AG04450 (cell line): ENCODE data around the gene PTS. TPM values are rescaled to one million over a fixed set of nuclear protein-coding genes. Genes with fewer than 3 reads are reported as not detected.

Source experiments
- CTCF ChIA-PET: fragments of 300-600, 350-600 bp; formaldehyde crosslinking; extraction: SDS; loops from one replicate; lab custom pipeline; 2022; ENCODE audit warnings: antibody characterized with exemption, inconsistent platforms; lab: Charles Lee
- POLR2A ChIA-PET: fragments of 350-600 bp; formaldehyde crosslinking; extraction: SDS; loops from one replicate; lab custom pipeline; 2021; ENCODE audit warnings: antibody characterized with exemption, inconsistent platforms; lab: Yijun Ruan, JAX
- DNase-seq: peaks from one replicate; pipeline ENCODE4 v3.0.0-alpha.2; 2011; ENCODE audit warnings: low read depth, low spot score
- H3K27ac ChIP-seq: one replicate; pipeline ENCODE4 v1.5.1; 2012; ENCODE audit warnings: low read depth, low read length, control low read depth
- H3K27me3 ChIP-seq: one replicate; pipeline ENCODE4 v1.6.0; 2012; ENCODE audit warnings: low read length; ENCODE audit not compliant: control insufficient read depth, insufficient read depth
- H3K4me3 ChIP-seq: 2 replicates; pipeline ENCODE4 v1.5.1; 2011; ENCODE audit warnings: mild to moderate bottlenecking, low read depth, low read length, control low read depth
- H3K9me3 ChIP-seq: 2 replicates; pipeline ENCODE4 v1.5.1; 2012; ENCODE audit warnings: low read length; ENCODE audit not compliant: control insufficient read depth, insufficient read depth
- polyA plus RNA-seq: library from polyadenylated mRNA; depleted of rRNA; stranded (reverse); fragments of >200 nt; gene quantifications from 2 replicates; pipeline ENCODE4 v1.2.3, GENCODE V29; 2011
- TF ChIP-seq, protein P1 (sequence below): IDR thresholded peaks from 2 replicates; pipeline ENCODE4 v1.5.1; 2011; ENCODE audit warnings: low read depth, low read length, control low read depth, inconsistent platforms

The PTS gene
- polyA plus RNA-seq, 1 experiment: 55.9 TPM

- Histone ChIP-seq H3K9me3 (no peaks in the 10 kb centered on the region), H3K4me3 (no peak overlapping the region), H3K27me3 (no peaks in the 10 kb centered on the region), H3K27ac (peak overlapping the region; percentile 22)
- CTCF ChIA-PET: interaction anchor here (1.3 to 15.0 kb wide), 2 partner anchors 65 to 103 kb away, joined by 5 to 711 read pairs; no protein-coding TSS in a partner anchor
- POLR2A ChIA-PET: no interaction called here
- DNase-seq: peak; percentile 51
- TF ChIP-seq, protein P1, sequence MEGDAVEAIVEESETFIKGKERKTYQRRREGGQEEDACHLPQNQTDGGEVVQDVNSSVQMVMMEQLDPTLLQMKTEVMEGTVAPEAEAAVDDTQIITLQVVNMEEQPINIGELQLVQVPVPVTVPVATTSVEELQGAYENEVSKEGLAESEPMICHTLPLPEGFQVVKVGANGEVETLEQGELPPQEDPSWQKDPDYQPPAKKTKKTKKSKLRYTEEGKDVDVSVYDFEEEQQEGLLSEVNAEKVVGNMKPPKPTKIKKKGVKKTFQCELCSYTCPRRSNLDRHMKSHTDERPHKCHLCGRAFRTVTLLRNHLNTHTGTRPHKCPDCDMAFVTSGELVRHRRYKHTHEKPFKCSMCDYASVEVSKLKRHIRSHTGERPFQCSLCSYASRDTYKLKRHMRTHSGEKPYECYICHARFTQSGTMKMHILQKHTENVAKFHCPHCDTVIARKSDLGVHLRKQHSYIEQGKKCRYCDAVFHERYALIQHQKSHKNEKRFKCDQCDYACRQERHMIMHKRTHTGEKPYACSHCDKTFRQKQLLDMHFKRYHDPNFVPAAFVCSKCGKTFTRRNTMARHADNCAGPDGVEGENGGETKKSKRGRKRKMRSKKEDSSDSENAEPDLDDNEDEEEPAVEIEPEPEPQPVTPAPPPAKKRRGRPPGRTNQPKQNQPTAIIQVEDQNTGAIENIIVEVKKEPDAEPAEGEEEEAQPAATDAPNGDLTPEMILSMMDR: no peak
Measured at GRCh38 chr11:112216561-112217105, 9.6 kb upstream of the PTS start.

DNA sequence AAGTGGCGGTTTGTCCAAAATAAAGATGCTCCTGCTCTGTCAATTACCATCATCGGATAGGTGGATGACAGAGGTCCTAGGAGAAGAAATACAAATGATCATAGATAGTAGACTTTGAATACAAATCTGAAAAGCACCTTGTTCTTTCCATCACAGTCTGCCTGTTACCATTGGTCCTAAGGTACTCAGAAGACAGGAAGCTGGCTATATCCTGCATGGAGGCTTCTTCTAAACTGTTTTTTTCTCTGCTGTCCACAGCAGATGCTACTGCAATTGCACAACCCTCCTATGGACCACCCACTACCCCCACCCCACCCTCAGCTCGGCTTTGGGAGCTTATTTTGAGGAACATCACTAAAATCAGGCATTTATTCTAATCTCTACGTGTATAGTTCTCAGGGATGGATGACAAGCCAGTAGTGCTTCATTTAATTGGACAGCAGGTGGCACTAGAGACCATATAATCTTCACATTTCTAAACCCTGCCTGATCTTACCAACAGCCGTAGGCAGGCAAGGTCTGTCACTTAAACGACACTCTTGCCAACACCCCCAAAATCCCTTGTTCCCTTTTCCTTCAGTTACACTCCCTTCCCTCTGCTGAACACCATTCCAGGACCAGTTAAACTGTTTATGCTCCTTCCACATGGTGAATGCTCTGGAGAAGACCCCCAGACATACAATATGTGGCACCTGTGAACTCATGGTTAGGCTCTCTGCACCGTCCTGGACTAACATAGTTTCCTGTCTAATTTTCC is 6.6 kb upstream of the PTS start:
- DNase-seq: peak; percentile 52
- H3K27ac ChIP-seq: no peak overlapping the region
- ChIA-PET POLR2A (interaction anchor here (0.8 to 1.0 kb wide), 2 partner anchors 61 to 1225 kb away, joined by 3 to 10 read pairs; no protein-coding TSS in a partner anchor), CTCF (interaction anchor here (0.6 to 15.0 kb wide), 33 partner anchors 8 to 1070 kb away, joined by 3 to 711 read pairs (median 4); partner anchors contain the start of genes ALG9, BCO2 and PLET1)
- H3K4me3 ChIP-seq: no peak overlapping the region
- TF ChIP-seq, protein P1: peak; percentile 75
- no peaks in the 10 kb centered on the region for H3K9me3 ChIP-seq
- no peaks in the 10 kb centered on the region for H3K27me3 ChIP-seq

DNA sequence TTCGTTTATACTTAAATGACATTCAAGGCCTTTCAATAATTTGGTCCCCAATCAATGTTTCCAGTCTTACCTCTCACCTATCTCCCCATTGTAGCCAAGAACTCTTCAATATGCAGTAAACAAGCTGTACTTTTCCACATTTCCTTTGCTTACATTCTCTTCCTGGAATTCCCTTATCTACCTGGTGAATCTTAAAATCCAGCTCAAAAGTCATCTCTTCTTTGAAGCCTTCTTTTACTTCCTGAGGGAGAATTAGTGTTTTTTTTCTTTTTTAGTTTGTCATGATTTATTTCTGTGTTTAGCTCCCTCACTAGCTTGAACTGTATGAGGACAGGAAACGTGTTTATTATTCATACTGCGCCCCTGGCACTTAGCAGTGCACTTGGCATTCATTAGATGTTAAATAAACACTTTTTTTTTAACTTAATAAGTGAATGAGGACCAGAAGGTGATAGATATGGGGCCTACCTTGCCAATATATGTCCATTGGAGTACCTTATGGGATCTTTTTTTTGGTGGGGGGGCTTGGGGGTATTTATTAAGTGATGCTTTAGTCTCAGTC is 4.9 kb upstream of the PTS start:
- TF ChIP-seq, protein P1: no peak
- no peaks in the 10 kb centered on the region for H3K9me3 ChIP-seq
- no peak for DNase-seq
- no peaks in the 10 kb centered on the region for H3K27me3 ChIP-seq
- H3K27ac ChIP-seq: no peak overlapping the region
- CTCF ChIA-PET: interaction anchor here (1.0 to 15.0 kb wide), 7 partner anchors 23 to 1068 kb away, joined by 3 to 711 read pairs (median 3); no protein-coding TSS in a partner anchor
- POLR2A ChIA-PET: interaction anchor here (0.8 kb wide), 1 partner anchor 59 kb away, joined by 6 read pairs; no protein-coding TSS in a partner anchor
- no peak overlapping the region for H3K4me3 ChIP-seq

DNA sequence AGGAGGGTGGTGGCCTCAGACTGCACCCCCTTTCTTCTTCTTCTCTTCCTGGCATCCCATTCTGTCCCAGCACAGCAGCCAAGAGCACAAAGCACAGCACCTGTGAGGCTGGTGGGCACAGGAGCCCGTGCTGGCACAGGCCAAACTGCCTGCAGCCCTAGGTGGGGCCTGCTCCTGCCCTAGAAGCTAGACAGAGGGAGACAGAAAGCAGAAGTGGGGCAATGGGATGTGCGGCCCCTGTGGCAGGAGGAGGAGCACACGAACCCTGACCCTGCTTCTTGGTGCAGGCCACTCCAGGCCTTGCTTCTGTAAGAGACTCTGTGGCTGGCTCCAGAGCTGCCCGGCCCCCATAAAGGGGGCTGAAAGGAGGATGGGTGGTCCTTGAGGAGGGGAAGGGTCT is 3.9 kb upstream of the PTS start:
- H3K27ac ChIP-seq: no peak overlapping the region
- H3K27me3 ChIP-seq: no peaks in the 10 kb centered on the region
- DNase-seq: no peak
- H3K9me3 ChIP-seq: no peaks in the 10 kb centered on the region
- ChIA-PET CTCF (interaction anchor here (1.7 to 15.0 kb wide), 3 partner anchors 59 to 1067 kb away, joined by 10 to 711 read pairs (median 11); no protein-coding TSS in a partner anchor), POLR2A (no interaction called here)
- TF ChIP-seq, protein P1: no peak
- H3K4me3 ChIP-seq: no peak overlapping the region
